ENCODE measurements around the gene PDGFRB.

GRCh38 chr5:150146862-150147601, 8.6 kb downstream of the PDGFRB start:
- TF ChIP-seq CTCF (optimal IDR thresholded peaks at IDR 0.05 in 1 of 3, IDR thresholded peaks at IDR 0.05 in 1 of 3, conservative IDR thresholded peaks at IDR 0.05 in 1 of 3; ENCODE audit: extremely low read depth in 1 of 3, insufficient read depth in 2 of 3, low read length in 3 of 3) (no peak), EZH2 (IDR thresholded peaks at IDR 0.05; ENCODE audit: low read length) (no peak)
